Glomerular endothelial cell (primary cell): Measurements from ENCODE around the gene RECQL5. TPM values are rescaled to one million over a fixed set of nuclear protein-coding genes. Genes with fewer than 3 reads are reported as not detected.

Experiments
- DNase-seq: peaks from one replicate; pipeline ENCODE4 v3.0.0-alpha.2; 2011; ENCODE audit warnings: low read depth, low spot score; ENCODE audit errors: extremely low read depth
- total RNA-seq: library from RNA; depleted of rRNA; stranded (reverse); fragments of >200 nt; gene quantifications from 2 replicates; pipeline ENCODE4 v1.2.3, GENCODE V29; 2015

Gene RECQL5
- total RNA-seq, 1 donor from 2014 or later, result 28.1 TPM

DNA sequence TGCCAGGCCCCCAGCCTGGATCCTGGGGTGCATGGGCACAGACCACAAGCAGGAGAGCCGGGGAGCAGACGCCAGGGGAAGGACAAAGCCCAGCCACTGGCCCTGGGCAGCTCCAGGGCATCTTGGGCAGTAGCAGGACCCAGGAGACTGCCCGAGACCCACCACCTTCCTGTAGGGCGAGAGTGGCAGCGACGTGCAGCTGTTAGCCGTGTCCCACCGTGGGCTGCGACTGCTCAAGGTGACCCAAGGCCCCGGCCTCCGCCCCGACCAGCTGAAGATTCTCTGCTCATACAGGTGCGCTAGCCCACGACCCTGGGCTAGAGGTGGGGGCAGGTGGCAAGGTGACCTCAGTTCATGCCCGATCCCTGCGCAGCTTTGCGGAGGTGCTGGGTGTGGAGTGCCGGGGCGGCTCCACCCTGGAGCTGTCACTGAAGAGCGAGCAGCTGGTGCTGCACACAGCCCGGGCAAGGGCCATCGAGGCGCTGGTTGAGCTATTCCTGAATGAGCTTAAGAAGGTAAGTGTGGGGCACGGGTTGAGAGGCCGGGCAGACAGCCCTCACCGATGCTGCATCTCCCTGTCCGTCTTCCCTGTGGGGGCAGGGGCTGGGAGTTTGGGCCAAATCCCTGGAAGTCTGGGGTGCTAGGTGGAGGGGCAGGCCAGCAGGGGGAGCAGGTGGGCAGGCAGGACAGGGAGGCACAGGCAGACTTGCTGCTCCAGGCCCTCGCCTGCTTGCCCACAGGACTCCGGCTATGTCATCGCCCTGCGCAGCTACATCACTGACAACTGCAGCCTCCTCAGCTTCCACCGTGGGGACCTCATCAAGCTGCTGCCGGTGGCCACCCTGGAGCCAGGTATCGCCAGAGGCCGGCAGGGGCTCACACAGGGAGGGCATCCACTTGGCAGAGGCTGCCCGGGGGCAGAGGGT, 47.2 kb downstream of the RECQL5 start:
- no peak for DNase-seq

DNA sequence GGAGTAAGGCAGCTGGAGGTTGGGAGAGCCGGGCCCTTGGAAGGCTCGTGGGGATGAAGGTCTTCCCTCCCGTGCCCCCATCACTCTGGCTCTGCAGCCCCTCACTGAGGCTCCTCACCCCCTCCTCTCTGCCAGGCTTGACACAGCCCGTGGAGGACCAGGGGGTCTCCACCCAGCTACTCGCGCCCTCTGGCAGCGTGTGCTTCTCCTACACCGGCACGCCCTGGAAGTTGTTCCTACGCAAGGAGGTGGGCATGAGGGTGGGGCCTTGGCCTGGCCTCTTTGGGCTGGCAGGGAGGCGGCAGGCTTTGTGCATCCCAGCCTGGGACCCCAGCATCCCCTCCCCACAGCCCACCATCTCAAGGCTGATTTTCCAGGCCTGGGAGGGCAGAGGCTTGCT, 49.3 kb downstream of the RECQL5 start:
- no peak for DNase-seq

GRCh38 chr17:75617218-75617617, 49.7 kb downstream of the RECQL5 start:
- DNase-seq, result no peak

- no peak for DNase-seq
Measured at GRCh38 chr17:75616521-75617122, 50.3 kb downstream of the RECQL5 start.

GRCh38 chr17:75615301-75615700, 51.7 kb downstream of the RECQL5 start:
- DNase-seq, result no peak

- no peak for DNase-seq
Measured at GRCh38 chr17:75614556-75615270, 52.2 kb downstream of the RECQL5 start.

- no peak for DNase-seq
Measured at GRCh38 chr17:75614006-75614405, 52.9 kb downstream of the RECQL5 start.

GRCh38 chr17:75612906-75613626, 53.9 kb downstream of the RECQL5 start:
- no peak for DNase-seq

DNA sequence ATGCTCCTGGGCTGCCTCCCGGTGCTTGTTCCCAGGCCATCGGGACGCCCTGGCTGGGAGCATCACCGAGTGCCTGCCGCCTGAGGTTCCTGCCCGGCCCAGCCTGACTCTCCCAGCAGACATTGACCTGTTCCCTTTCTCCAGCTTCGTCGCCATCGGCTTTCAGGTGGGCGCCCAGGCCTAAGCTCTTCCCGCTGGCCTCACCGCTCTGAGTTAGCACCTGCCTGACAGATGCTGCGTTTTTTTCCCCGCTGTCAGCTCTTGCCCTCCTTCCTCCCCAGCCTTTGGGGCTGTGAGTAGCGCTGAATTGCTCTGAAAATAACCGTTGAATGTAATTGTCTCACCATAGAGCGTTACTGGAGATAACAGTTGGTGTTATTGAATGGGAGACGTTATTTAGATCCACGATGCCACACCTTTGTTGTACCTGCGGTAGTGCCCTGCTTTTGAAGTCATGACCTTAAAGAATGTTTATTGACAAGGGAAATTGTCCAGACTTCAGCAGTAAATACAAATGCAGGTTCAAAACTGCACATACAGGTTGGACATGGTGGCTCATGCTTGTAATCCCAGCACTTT, 55.0 kb downstream of the RECQL5 start:
- DNase-seq, result no peak

- DNase-seq, result no peak
Measured at GRCh38 chr17:75610103-75610984, 56.6 kb downstream of the RECQL5 start.

DNA sequence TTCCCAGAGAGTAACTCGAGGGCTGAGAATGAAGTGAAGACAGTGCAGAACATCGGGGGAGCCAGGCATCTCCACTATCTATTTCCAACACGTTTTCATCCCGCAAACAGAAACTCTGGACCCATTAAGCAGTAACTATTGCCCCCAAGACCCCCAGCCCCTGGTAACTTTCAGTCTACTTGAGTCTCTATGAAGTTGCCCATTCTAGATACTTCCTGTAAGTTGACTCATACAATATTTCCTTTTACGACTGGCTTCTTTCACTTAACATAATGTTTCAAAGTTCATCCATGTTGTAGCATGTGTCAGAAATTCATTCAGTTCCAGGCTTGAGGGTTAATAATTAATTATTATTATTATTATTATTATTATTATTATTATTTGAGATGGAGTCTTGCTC, 59.9 kb downstream of the RECQL5 start:
- DNase-seq, result no peak

- no peak for DNase-seq
Measured at GRCh38 chr17:75605790-75606189, 61.2 kb downstream of the RECQL5 start.

- no peak for DNase-seq
Measured at GRCh38 chr17:75604034-75604695, 62.8 kb downstream of the RECQL5 start.

- DNase-seq, result no peak
Measured at GRCh38 chr17:75603123-75603522, 63.8 kb downstream of the RECQL5 start.

GRCh38 chr17:75602644-75603043, 64.3 kb downstream of the RECQL5 start:
- DNase-seq, result no peak

DNA sequence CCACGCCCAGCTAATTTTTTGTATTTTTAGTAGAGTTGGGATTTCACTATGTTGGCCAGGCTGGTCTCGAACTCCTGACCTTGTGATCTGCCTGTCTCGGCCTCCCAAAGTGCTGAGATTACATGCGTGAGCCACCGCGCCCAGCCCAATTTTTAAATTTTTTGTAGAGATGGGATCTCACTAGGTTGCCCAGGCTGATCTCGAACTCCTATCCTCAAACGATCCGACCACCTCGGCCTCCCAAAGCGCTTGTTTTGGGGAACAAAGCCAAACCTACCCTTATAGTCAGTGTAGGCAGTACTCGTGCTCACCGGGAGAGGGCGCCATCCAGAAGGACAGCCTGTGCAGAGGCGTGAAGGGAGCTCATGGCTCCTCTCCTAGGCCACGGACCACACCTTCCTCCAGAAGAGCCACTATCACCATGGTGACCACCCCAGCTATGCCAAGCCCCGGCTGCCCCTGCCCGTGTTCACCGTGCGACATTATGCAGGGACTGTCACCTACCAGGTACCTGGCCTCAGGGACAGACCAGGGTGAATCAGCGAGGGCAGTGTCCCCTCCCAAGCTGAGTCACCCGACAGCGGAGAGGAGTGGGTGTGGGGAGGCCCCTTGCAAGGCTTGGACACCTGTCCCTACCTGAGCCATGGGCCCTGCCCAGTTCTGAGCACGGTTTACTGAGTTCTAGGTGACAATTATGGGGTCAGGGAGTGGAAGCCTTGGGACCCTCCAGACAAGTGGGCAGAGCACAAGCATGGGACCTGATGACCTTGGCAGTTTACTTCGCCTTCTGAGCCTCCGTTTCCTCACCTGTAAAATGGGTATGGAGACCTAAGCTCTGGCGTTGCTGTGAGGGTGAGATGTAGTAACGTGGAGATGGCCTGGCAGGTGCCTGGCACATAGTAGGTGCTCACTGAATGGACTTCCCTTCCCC, 65.6 kb downstream of the RECQL5 start:
- DNase-seq, result no peak

DNA sequence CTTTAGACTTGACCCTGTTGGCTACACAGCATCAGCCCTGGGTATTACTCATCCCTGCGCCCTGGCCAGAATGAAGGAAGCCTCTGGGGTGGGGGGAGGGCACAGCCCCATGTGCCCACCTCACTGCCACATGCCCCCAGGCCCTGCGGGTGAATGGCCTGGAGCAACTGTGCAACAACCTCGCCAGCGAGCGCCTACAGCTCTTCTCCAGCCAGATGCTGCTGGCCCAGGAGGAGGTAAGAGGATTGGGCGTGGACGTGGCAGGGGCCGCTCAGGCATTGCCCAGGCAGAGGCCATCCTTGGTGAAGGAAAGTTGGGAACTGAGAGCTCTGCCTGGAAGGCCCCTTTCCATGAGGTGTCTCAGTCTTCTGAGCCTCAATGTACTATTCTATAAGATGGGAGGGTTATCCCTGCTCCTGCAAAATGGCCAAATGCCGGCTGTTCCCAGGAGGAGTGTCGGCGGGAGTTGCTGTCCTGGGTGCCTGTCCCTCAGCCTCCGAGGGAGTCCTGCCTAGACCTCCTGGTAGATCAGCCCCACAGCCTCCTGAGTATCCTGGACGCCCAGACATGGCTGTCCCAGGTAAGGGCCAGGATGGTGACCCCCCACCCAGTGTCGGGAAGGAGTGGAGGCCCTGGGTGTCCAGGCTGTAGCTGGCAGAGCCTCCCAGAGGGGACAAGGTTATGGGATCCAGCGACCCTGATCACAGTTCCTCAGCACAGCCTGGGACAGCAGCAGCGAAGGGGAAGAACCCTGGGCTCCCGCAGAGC, 70.5 kb downstream of the RECQL5 start:
- no peak for DNase-seq
